Mucosa of stomach (tissue), 1 donor: ENCODE data around the gene AGBL1.

Experiments used
- H3K27me3 ChIP-seq: one replicate; pipeline ENCODE4 v1.7.0; 2013; ENCODE audit warnings: mild to moderate bottlenecking, low read length; ENCODE audit not compliant: control insufficient read depth, insufficient read depth
- H3K36me3 ChIP-seq: one replicate; pipeline ENCODE4 v1.7.0; 2013; ENCODE audit warnings: low read length; ENCODE audit not compliant: control insufficient read depth, insufficient read depth
- H3K4me1 ChIP-seq: one replicate; pipeline ENCODE4 v1.7.0; 2013; ENCODE audit warnings: mild to moderate bottlenecking, low read length; ENCODE audit not compliant: control insufficient read depth, insufficient read depth
- H3K4me3 ChIP-seq: one replicate; pipeline ENCODE4 v1.7.0; 2013; ENCODE audit warnings: low read length
- H3K9ac ChIP-seq: one replicate; pipeline ENCODE4 v1.7.0; 2013; ENCODE audit warnings: mild to moderate bottlenecking, low read length, moderate library complexity
- H3K9me3 ChIP-seq: one replicate; pipeline ENCODE4 v1.7.0; 2013; ENCODE audit warnings: mild to moderate bottlenecking, low read length, moderate library complexity; ENCODE audit not compliant: control insufficient read depth
- donor health status: Pancreatic carcinoma.

AGBL1 gene

DNA sequence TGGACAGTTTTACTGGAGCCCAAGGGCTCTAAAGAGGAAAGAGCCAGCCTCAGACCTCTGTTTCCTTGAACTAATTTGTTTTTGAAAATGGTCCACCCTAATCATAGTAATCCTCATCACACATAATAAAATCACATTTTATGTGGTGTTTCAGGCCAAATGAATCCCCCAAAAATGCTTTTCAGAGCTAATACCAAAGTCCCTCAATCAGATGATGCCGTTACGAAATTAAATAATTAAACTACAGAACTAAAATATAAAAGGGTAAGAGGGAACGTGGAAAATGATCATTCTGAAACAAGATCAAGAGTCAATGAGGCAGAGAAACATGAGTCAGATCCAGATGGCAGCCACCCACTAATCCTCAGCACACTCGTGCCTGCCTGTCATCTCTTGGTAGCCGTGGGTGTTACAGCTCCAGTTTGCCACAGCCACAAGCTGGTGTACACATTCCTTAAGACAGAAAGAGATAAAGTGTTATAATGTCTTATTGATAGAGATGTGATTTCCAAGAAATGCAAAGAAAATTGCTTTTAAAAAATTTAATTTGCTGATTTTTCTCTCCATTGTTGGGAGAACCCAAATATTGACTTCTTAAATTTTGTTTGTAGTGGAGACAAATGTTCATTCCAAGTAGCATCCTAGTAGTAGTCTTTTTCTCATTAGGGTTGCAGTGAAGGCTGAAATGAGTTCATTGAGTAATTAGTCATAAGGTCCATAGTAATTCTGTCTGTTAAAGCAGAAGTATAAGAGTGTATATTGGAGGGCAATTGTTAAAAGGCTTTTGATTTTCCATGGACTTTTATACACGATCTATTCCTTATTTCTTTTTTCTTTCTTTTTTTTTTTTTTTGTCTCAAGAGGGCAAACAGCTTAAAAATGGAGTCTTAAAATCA is 104.2 kb downstream of the AGBL1 start:
- H3K4me1 ChIP-seq = no peaks in the 10 kb centered on the region
- H3K4me3 ChIP-seq = no peak overlapping the region
- no peaks in the 10 kb centered on the region for H3K36me3 ChIP-seq
- H3K9ac ChIP-seq = no peak overlapping the region
- H3K9me3 ChIP-seq = no peaks in the 10 kb centered on the region
- H3K27me3 ChIP-seq = no peaks in the 10 kb centered on the region

DNA sequence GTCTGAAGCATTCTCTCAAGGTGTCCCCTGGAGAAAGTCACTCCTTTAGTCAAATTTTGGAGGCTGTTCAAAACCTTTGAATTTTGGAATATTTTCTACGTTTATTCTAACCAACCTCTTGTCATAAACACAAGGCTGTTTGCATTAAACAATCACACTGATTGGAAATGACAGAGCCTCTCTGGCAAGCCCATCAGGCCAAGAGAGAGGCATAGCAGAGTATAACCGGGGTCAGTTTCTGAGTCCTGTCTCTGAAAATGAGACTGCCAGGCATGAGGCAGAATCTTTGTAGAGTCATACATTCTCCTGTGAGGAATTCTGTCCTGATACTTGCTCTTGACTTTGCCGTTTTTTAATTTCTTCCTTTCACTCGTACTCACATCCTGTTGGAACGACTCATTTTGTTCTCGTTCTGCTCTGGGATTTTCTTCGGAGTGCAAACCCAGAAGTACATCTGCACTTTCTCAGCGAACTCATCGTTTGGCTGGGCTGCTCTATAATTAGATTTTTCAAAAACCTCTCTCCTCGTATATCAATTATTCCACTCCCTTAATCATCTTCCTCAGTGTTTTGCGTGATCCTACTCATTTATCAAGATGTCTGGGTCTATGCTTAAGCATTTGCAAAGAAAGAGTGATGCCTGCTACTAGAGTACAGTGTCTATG is 114.2 kb downstream of the AGBL1 start:
- H3K4me1 ChIP-seq = no peaks in the 10 kb centered on the region
- H3K9me3 ChIP-seq = no peaks in the 10 kb centered on the region
- no peak overlapping the region for H3K9ac ChIP-seq
- H3K4me3 ChIP-seq = no peak overlapping the region
- H3K36me3 ChIP-seq = no peaks in the 10 kb centered on the region
- no peaks in the 10 kb centered on the region for H3K27me3 ChIP-seq

DNA sequence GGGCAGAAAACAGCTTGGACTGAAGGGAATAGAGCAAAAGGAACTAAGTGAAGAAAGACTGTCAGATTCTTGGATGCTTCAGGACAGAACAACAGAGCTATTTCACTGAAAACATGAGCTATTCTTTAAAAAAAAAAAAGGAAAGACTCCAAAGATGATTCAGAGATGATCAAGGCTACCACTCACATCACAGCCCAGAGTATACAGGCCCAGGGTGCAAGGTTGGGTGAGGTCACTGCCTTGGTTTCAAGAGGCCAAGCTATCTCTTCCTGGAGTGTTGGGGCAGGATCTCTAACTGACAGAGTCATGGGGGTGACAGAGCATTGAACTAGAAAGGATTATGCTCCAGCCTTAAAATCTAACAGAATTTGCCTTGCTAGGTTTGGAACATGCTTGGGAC is 118.1 kb downstream of the AGBL1 start:
- H3K27me3 ChIP-seq = no peaks in the 10 kb centered on the region
- no peaks in the 10 kb centered on the region for H3K36me3 ChIP-seq
- no peaks in the 10 kb centered on the region for H3K9me3 ChIP-seq
- H3K4me1 ChIP-seq = no peaks in the 10 kb centered on the region
- H3K4me3 ChIP-seq = no peak overlapping the region
- H3K9ac ChIP-seq = no peak overlapping the region

DNA sequence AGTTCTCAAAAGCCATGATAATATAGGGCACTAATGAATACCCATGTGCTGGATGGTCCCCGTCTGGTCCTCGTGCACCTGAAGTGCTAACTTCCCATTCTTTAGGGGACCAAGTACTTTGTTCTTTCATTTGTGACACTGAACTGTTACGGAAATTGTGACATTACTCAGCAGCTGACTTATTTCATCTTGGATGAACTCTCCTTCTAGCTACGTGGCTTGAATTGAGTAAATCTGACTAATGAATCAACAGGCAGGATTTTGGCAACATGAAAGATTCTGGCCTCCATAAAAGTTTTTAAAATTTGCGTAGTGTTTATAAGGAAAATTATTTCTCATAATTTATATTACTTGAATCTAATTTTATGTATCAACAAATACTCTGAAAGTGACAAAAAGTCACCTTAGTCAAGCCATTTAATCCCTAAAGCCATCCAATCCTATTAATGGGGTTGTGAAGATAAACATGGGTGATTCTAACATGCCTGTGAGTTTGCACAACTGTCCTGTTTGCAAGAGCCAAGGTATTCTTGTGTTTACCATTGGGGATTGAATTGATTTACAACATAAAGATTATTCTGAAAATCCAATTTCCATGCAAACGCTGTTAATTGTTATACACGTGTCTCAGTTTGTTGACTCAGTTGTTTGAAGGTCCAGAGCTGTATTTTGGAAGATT is 119.9 kb downstream of the AGBL1 start:
- no peaks in the 10 kb centered on the region for H3K4me1 ChIP-seq
- no peak overlapping the region for H3K9ac ChIP-seq
- H3K36me3 ChIP-seq = no peaks in the 10 kb centered on the region
- no peak overlapping the region for H3K4me3 ChIP-seq
- no peaks in the 10 kb centered on the region for H3K27me3 ChIP-seq
- no peaks in the 10 kb centered on the region for H3K9me3 ChIP-seq

DNA sequence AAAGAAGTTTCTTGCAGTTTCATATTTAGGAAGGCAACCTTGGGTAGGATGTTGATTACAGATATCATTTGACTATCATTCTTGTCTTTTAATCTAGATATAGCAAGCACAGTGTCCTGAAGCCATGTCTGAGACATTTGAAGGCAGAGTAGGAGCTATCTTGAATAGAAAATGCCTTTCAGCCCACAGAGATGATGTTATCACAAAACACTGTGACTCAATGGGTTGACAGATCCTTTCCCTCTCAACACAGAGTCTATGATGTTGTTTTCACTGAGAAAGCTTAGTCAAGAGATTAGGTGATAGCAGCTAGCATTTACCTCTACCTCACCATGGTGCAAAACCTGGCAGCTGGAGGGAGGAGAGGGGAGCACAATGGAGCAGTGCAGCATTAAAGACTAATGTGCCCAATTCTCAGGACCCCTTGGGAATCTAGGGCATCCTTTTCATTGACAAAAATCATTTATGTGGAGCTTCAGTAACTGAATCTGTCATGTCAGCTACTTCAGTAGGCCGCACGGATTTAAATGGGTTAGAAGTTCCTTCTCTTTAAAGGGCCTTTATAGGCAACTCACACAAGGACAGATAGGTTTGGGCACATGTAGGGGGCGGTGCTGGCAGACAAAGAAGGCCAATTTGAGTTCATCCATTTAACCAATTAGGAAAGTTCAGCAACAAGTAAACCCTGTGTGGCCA is 121.8 kb downstream of the AGBL1 start:
- Histone ChIP-seq H3K4me3 (no peak overlapping the region), H3K9me3 (no peaks in the 10 kb centered on the region), H3K9ac (no peak overlapping the region), H3K4me1 (no peaks in the 10 kb centered on the region), H3K36me3 (no peaks in the 10 kb centered on the region), H3K27me3 (no peaks in the 10 kb centered on the region)

GRCh38 chr15:86203462-86203861 is 123.8 kb downstream of the AGBL1 start:
- Histone ChIP-seq H3K9ac (no peak overlapping the region), H3K27me3 (no peaks in the 10 kb centered on the region), H3K4me1 (no peaks in the 10 kb centered on the region), H3K9me3 (no peaks in the 10 kb centered on the region), H3K4me3 (no peak overlapping the region), H3K36me3 (no peaks in the 10 kb centered on the region)

GRCh38 chr15:86205096-86205495 is 125.4 kb downstream of the AGBL1 start:
- H3K4me1 ChIP-seq = no peaks in the 10 kb centered on the region
- no peaks in the 10 kb centered on the region for H3K27me3 ChIP-seq
- H3K9ac ChIP-seq = no peak overlapping the region
- H3K9me3 ChIP-seq = no peaks in the 10 kb centered on the region
- no peaks in the 10 kb centered on the region for H3K36me3 ChIP-seq
- no peak overlapping the region for H3K4me3 ChIP-seq

DNA sequence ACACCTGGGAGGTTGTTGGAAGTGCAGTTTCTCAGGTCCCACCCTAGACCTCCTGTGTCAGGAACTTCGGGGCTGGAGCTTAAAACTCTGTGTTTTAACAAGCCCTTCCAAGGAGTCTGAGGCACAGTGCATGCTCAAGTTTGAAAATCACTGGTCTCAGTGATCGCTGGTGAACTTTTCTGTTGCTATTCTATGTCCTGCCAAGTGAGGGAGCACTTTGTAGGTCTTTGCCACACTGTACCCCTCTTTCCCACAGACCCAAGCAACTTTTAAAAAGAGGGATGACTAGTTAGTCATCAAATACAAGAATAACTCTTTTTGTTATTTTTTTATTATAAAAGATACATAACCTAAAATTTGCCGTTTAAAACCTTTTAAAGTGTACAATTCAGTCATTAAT is 133.7 kb downstream of the AGBL1 start:
- Histone ChIP-seq H3K36me3 (no peaks in the 10 kb centered on the region), H3K4me3 (no peak overlapping the region), H3K9ac (no peak overlapping the region), H3K9me3 (no peaks in the 10 kb centered on the region), H3K27me3 (no peaks in the 10 kb centered on the region), H3K4me1 (no peaks in the 10 kb centered on the region)

GRCh38 chr15:86213888-86214287 is 134.2 kb downstream of the AGBL1 start:
- H3K4me3 ChIP-seq = no peak overlapping the region
- H3K4me1 ChIP-seq = no peaks in the 10 kb centered on the region
- no peaks in the 10 kb centered on the region for H3K36me3 ChIP-seq
- no peaks in the 10 kb centered on the region for H3K27me3 ChIP-seq
- no peak overlapping the region for H3K9ac ChIP-seq
- H3K9me3 ChIP-seq = no peaks in the 10 kb centered on the region

GRCh38 chr15:86221119-86221518 is 141.4 kb downstream of the AGBL1 start:
- H3K27me3 ChIP-seq = no peaks in the 10 kb centered on the region

DNA sequence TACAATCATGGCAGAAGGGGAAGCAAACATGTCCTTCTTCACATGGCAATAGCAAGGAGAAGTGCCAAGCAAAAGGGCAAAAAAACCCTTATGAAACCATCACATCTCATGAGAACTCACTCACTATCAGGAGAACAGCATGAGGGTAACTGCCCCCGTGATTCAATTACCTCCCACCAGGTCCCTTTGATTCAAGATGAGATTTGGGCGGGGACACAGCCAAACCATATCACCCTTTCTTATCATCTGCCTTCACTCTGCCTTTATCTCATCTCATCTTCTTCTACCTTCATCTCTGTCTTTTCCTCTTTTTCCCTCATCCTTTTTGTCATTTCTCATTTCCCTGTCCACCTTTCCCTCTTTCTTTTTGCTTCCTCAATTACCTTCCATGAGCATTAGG is 149.6 kb downstream of the AGBL1 start:
- H3K9ac ChIP-seq = no peak overlapping the region
- H3K4me1 ChIP-seq = no peaks in the 10 kb centered on the region
- H3K36me3 ChIP-seq = no peaks in the 10 kb centered on the region
- H3K27me3 ChIP-seq = no peaks in the 10 kb centered on the region
- H3K9me3 ChIP-seq = no peaks in the 10 kb centered on the region
- H3K4me3 ChIP-seq = no peak overlapping the region

More at GRCh38 chr15:86221119-86221518, 141.4 kb downstream of the AGBL1 start:
- H3K9ac ChIP-seq = no peak overlapping the region
- H3K4me3 ChIP-seq = no peak overlapping the region
- no peaks in the 10 kb centered on the region for H3K36me3 ChIP-seq
- H3K4me1 ChIP-seq = no peaks in the 10 kb centered on the region
- no peaks in the 10 kb centered on the region for H3K9me3 ChIP-seq
